AG20443 (cell line): ENCODE data around the gene ATAD3B.
"Not testable (repeated sequence)": the region's sequence is repeated elsewhere in the genome, so short reads cannot be mapped to it uniquely, and the experiment has no call there.

Source experiments
- DNase-seq: peaks from one replicate; pipeline ENCODE4 v3.0.0; 2012; ENCODE audit warnings: low spot score, mixed read lengths

Gene ATAD3B

GRCh38 chr1:1481811-1482210 lies 10.2 kb downstream of the ATAD3B start:
- DNase-seq: not testable (repeated sequence)

- DNase-seq: no peak
Observed at GRCh38 chr1:1482856-1483255, 11.3 kb downstream of the ATAD3B start.

- no peak for DNase-seq
Observed at GRCh38 chr1:1483714-1484113, 12.1 kb downstream of the ATAD3B start.

GRCh38 chr1:1484976-1485750 lies 13.6 kb downstream of the ATAD3B start:
- DNase-seq: not testable (repeated sequence)

GRCh38 chr1:1485755-1486317 lies 14.3 kb downstream of the ATAD3B start:
- DNase-seq: not testable (repeated sequence)

GRCh38 chr1:1487701-1488100 lies 16.1 kb downstream of the ATAD3B start:
- no peak for DNase-seq

- no peak for DNase-seq
Observed at GRCh38 chr1:1489231-1489630, 17.7 kb downstream of the ATAD3B start.

GRCh38 chr1:1489861-1490260 lies 18.3 kb downstream of the ATAD3B start:
- DNase-seq: no peak

- no peak for DNase-seq
Observed at GRCh38 chr1:1490633-1491230, 19.2 kb downstream of the ATAD3B start.

GRCh38 chr1:1491601-1492000 lies 20.0 kb downstream of the ATAD3B start:
- no peak for DNase-seq

GRCh38 chr1:1494311-1494710 lies 22.7 kb downstream of the ATAD3B start:
- not testable (repeated sequence) for DNase-seq

GRCh38 chr1:1495461-1495975 lies 24.0 kb downstream of the ATAD3B start:
- not testable (repeated sequence) for DNase-seq

- DNase-seq: peak; percentile 57
Observed at GRCh38 chr1:1504777-1505365, 33.3 kb downstream of the ATAD3B start.

GRCh38 chr1:1505366-1505798 lies 33.8 kb downstream of the ATAD3B start:
- DNase-seq: not testable (repeated sequence)

- DNase-seq: not testable (repeated sequence)
Observed at GRCh38 chr1:1505801-1506200, 34.2 kb downstream of the ATAD3B start.

GRCh38 chr1:1507305-1507704 lies 35.7 kb downstream of the ATAD3B start:
- no peak for DNase-seq

- DNase-seq: not testable (repeated sequence)
Observed at GRCh38 chr1:1508775-1509464, 37.4 kb downstream of the ATAD3B start.

- DNase-seq: not testable (repeated sequence)
Observed at GRCh38 chr1:1509465-1509850, 37.9 kb downstream of the ATAD3B start.

GRCh38 chr1:1510912-1511532 lies 39.5 kb downstream of the ATAD3B start:
- DNase-seq: no peak

GRCh38 chr1:1511533-1512285 lies 40.1 kb downstream of the ATAD3B start, which contains the start of gene ATAD3A:
ATAD3A (plus strand) TSS chr1:1512162; CDS start chr1:1512269, 107 bp downstream.
- peak; percentile 99 for DNase-seq

GRCh38 chr1:1512425-1512824 lies 40.9 kb downstream of the ATAD3B start:
- DNase-seq: not testable (repeated sequence)
